Lung (tissue), 12 donors: ENCODE data around the gene PLXNA2. TPM values are rescaled to one million over a fixed set of nuclear protein-coding genes. Genes with fewer than 3 reads are reported as not detected.

ENCODE experiments used
- ATAC-seq: fragments of 200-7000 bp; cut with Tn5 transposase; one replicate; pipeline ENCODE4 v1.9.1; 2020; ENCODE audit warnings: moderate number of reproducible peaks; ENCODE audit not compliant: insufficient read depth, low FRiP score
- DNase-seq, 3 donors: peaks; one replicate each; pipeline ENCODE4 v3.0.0-alpha.2; 2013 to 2017
- H3K27ac ChIP-seq, 2 donors: one replicate each; pipeline ENCODE4 v1.5.1; 2013; ENCODE audit warnings: mild to moderate bottlenecking in 2 of 2, moderate library complexity in 2 of 2, control low read depth in 1 of 2, inconsistent platforms in 1 of 2, low read depth in 1 of 2, low read length in 1 of 2
- H3K27me3 ChIP-seq, 3 donors: one replicate each; pipeline ENCODE4 v1.5.1; 2013; ENCODE audit warnings: low read length in 2 of 3; ENCODE audit not compliant: control insufficient read depth in 3 of 3, insufficient read depth in 3 of 3
- H3K36me3 ChIP-seq, 4 donors: one replicate each; pipeline ENCODE4 v1.5.1; 2013; ENCODE audit warnings: low read length in 4 of 4, mild to moderate bottlenecking in 1 of 4, moderate library complexity in 1 of 4; ENCODE audit not compliant: control insufficient read depth in 4 of 4, insufficient read depth in 4 of 4
- H3K4me1 ChIP-seq, 5 donors: one replicate each; pipeline ENCODE4 v1.5.1; 2013; ENCODE audit warnings: low read length in 5 of 5, mild to moderate bottlenecking in 2 of 5, moderate library complexity in 1 of 5; ENCODE audit not compliant: control insufficient read depth in 5 of 5, insufficient read depth in 5 of 5
- H3K4me3 ChIP-seq: one replicate; pipeline ENCODE4 v1.5.1; 2013; ENCODE audit warnings: mild to moderate bottlenecking, control low read depth, moderate library complexity
- H3K9ac ChIP-seq, 2 donors: one replicate each; pipeline ENCODE4 v1.5.1; 2013; ENCODE audit warnings: low read length in 2 of 2, control low read depth in 1 of 2; ENCODE audit not compliant: insufficient read depth in 1 of 2
- H3K9me3 ChIP-seq, 4 donors: one replicate each; pipeline ENCODE4 v1.5.1; 2013; ENCODE audit warnings: low read length in 3 of 4, mild to moderate bottlenecking in 1 of 4, moderate library complexity in 1 of 4; ENCODE audit not compliant: control insufficient read depth in 4 of 4, insufficient read depth in 3 of 4
- CTCF ChIP-seq: IDR thresholded peaks from 2 replicates; pipeline ENCODE4 v1.5.1; 2012; ENCODE audit warnings: mild to moderate bottlenecking; ENCODE audit errors: control extremely low read depth, extremely low read depth
- WGBS, 2 donors: extraction: QIAGEN DNeasy Blood & Tissue Kit; methylation state at CpG; one replicate each; pipeline ENCODE4 v1.1.7; 2013; 5-methylcytosine and 5-hydroxymethylcytosine counted together
- polyA plus RNA-seq, 2 donors: library from polyadenylated mRNA; stranded (reverse); fragments of 200-250 nt; gene quantifications; one replicate each; pipeline ENCODE4 v1.2.1, GENCODE V29; 2013
- total RNA-seq, 2 donors: library from RNA; depleted of rRNA in 1 of 2; stranded (reverse); fragments of >200 nt in 1 of 2; gene quantifications; one replicate each; pipeline ENCODE4 v1.2.1, GENCODE V29; 2014 to 2021
- donor health status: control.
- donor health status: control.
- donor health status: Bipolar disorder and iron deficiency.
- donor health status: healthy.
- donor health status: DM: yes; HTN: yes; CAD: no.

PLXNA2 gene
- total and polyA plus RNA-seq, 4 donors = 13.2 to 118 (median 32.6) TPM

DNA sequence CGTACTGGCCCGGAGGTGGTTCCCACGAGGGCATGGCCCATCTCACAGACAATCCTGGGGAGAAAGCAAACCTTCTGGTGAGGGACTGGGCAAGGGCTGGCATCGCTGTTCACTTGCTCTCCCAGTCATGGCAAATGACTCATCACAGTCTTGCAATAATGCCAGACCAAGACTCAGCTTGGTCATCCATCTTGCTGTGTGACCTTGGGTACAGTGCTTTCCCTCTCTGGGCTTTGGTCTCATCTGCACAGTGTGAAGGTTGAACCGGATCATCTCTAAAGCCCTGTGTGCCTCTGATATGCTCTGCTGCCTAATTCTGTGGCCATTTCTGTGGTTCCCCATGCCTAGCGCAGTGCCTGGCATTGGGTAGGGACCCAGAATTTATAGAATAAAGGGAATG is 189.7 kb downstream of the PLXNA2 start:
- WGBS, 2 donors = 88 to 91% methylated on average over 6 of the region's 6 CpGs
- H3K4me3 ChIP-seq = no peak overlapping the region
- no peak for DNase-seq
- H3K36me3 ChIP-seq = peaks cover 0 to 55% (median 30%) of the 10 kb centered on the region in 4 donors
- no peak for TF ChIP-seq CTCF
- H3K9me3 ChIP-seq = no peaks in the 10 kb centered on the region
- peaks cover 0 to 4% (median 0%) of the 10 kb centered on the region in 5 donors for H3K4me1 ChIP-seq
- H3K27me3 ChIP-seq = no peaks in the 10 kb centered on the region
- ATAC-seq = no peak
- H3K27ac ChIP-seq = no peak overlapping the region
- no peak overlapping the region for H3K9ac ChIP-seq

DNA sequence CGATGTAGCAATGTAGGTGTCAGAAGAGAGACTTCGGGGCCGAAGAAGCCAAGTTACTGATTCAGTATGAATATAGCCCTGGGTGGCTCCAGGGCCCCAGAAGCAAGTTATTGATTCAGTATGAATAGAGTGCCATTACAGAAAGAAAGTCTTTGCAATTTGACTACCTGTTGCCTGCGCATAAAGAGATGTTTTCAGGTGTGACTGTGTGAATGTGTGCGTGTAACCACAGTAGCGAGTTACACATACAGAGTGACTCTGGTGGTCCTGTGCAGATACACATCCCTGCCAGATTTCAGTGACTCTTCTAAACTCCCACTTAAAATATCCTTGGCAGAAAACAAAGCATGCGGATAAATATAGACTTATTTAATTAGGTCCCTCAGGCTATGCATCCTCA is 190.5 kb downstream of the PLXNA2 start:
- DNase-seq = no peak
- Histone ChIP-seq H3K4me1 (peaks cover 0 to 4% (median 4%) of the 10 kb centered on the region in 5 donors), H3K9me3 (no peaks in the 10 kb centered on the region), H3K36me3 (peaks cover 0 to 54% (median 32%) of the 10 kb centered on the region in 4 donors), H3K4me3 (no peak overlapping the region), H3K27me3 (no peaks in the 10 kb centered on the region), H3K9ac (no peak overlapping the region), H3K27ac (no peak overlapping the region)
- 81 to 90% methylated on average over 7 of the region's 7 CpGs for WGBS, 2 donors
- TF ChIP-seq CTCF = no peak
- no peak for ATAC-seq

DNA sequence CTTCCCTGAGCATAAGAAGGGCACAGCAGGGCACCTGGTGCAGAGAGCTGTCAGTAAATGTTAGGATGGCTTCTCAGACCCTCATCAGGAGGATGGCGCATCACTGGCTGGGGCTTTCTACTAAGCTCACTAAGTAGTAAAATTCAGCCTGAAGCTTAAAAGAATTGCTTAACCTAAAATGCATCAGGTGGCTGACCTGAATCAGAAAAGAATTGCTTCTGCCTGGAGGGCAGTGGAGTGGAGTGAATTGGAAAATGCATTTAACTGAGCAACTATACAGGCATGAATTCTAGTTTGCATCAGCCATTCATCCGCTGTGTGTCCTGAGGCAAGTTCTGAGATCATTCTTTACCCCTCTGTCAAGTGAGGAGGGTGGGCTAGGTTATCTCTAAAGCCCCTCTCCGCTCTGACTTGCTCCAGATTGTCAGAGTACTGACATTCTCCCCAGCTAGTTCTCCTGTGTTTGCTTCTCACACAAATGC is 191.2 kb downstream of the PLXNA2 start:
- Histone ChIP-seq H3K36me3 (peaks cover 0 to 52% (median 32%) of the 10 kb centered on the region in 4 donors), H3K4me3 (no peak overlapping the region), H3K9me3 (no peaks in the 10 kb centered on the region), H3K27ac (no peak overlapping the region), H3K9ac (no peak overlapping the region), H3K4me1 (peaks cover 0 to 11% (median 8%) of the 10 kb centered on the region in 5 donors), H3K27me3 (no peaks in the 10 kb centered on the region)
- no peak for ATAC-seq
- 98% methylated on average over 3 of the region's 3 CpGs for WGBS, 2 donors
- no peak for DNase-seq
- TF ChIP-seq CTCF = no peak

DNA sequence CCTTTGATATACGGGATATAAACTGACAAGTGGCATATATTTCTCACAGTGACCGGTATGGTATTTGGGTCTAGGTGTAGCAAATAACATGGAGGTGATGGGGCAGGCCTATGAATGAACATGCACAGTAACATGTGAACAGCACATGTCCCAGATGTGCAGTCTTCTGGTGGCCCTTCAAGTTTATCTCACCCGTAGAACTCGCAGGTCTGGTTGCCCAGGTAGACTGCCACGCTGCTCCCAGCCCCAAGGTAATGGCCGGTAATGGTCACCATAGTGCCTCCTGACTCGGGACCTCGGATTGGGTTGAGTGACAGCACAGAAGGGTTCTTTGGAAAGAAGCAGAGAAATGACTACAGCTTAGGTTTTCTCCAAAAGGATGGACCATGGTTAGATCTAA is 192.0 kb downstream of the PLXNA2 start:
- DNase-seq = no peak
- Histone ChIP-seq H3K27me3 (no peaks in the 10 kb centered on the region), H3K27ac (no peak overlapping the region), H3K4me3 (no peak overlapping the region), H3K9me3 (no peaks in the 10 kb centered on the region), H3K4me1 (peaks cover 0 to 19% (median 8%) of the 10 kb centered on the region in 5 donors), H3K9ac (no peak overlapping the region), H3K36me3 (peaks cover 0 to 54% (median 30%) of the 10 kb centered on the region in 4 donors)
- no peak for TF ChIP-seq CTCF
- WGBS, 2 donors = 87 to 97% methylated on average over 8 of the region's 8 CpGs
- ATAC-seq = no peak
